Measurements from ENCODE around the gene SLIT3.
A peak's percentile ranks its signal among the peaks of the same experiment; 100 is the strongest.

Gene SLIT3

DNA sequence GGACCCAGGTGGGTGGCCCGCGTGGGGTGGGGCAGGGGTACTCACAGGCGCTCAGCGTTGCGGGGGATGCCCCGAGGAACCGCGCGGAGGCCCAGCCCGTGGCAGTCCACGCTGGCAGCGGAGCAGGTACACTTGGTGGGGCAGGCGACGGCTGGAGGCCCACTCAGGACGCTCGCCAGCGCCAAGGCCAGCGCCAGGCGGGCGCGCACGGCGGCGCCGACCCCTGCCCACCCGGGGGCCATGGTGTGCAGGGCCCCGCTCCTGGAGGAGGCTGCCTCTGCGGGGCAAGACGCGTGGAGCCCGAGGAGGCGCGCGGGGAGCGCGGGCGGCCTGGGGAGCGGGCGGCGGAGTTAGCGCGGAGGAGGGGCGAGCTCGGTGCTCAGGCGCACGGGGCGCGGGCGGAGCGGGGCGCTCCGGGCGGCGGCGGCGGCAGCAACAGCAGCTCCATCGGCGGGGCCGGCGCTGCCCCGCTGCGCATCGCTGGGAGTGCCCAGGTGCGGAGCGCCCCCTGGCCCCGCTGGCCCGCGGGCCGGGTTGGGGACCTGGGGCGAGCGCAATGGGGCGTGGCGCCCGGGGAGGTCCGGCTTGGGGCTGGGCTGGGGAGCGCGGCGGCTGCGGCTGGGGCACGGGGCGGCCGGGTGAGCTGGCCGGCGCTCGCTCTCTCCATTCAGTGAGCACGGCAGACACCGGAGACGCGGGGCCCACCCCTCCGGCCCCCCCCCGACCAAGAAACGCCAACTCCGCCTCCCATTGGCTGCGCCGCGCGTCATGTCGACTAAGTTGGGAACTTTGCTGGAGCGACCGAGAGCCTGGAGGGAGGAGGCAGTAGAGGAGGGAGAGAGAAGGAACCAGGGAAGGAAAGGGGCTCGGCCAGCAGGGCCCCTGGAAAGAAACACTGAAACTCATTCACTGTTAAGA lies at the start of gene SLIT3:
TSS of gene SLIT3 (minus strand) at position 672 of the 918 bp plus-strand sequence. CDS start at position 242, 430 bp downstream.
- no peaks in the 10 kb centered on the region for H3K9me3 Mint-ChIP-seq
- H3K36me3 Mint-ChIP-seq (ENCODE audit: low read depth) = no peaks in the 10 kb centered on the region
- no peak for DNase-seq (ENCODE audit: low spot score)
- peak within 1 kb of the TSS; percentile 10 for H3K4me3 Mint-ChIP-seq
- peaks cover 8% of the 10 kb centered on the region for H3K4me1 Mint-ChIP-seq (ENCODE audit: low read depth)
- no peak within 1 kb of the TSS for H3K27ac Mint-ChIP-seq
- peaks cover 62% of the 10 kb centered on the region for H3K27me3 Mint-ChIP-seq (ENCODE audit: low read depth)

DNA sequence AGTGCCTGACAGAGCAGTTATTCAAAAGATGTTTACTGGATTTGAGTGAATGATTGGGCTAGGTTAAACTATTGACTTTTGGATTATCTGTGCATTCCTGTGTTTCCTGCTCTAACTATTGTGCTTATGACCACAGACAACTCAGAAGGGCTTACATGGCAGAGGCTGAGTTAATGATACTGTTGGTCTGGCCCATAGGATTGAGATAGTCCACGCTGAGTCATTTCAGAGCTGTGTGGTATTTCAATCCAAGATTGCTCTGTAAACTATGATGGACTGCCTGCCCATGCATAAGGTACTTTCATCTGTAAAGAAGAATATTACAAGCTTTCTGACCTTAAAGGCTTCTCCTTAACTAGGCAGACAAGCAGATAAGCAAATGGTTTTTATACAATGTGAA lies 49.1 kb upstream of the SLIT3 start:
- Mint-ChIP-seq H3K4me3 (no peak overlapping the region), H3K27me3 (ENCODE audit: low read depth) (no peaks in the 10 kb centered on the region), H3K36me3 (ENCODE audit: low read depth) (no peaks in the 10 kb centered on the region), H3K27ac (no peak overlapping the region), H3K4me1 (ENCODE audit: low read depth) (no peaks in the 10 kb centered on the region), H3K9me3 (no peaks in the 10 kb centered on the region)
- DNase-seq (ENCODE audit: low spot score) = no peak

DNA sequence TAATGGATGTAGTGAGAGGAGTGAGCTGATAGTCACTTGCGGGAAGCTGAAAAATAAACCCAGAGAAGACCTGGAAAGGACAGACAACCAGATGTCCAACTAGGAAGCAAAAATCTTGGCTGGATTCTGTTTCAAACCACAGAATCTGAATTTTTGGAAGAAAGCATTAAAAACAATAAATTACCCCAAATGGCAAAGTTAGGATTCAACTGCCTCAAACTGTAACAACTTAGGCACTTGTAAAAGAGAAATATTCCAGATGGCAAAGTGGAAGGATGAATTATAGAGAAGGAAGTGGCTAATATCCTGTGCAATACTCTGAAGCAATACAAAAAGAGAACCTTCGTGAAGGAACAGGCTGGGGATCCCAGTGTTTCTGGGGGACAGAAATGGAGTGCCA lies 46.8 kb upstream of the SLIT3 start:
- H3K4me1 Mint-ChIP-seq (ENCODE audit: low read depth) = no peaks in the 10 kb centered on the region

DNA sequence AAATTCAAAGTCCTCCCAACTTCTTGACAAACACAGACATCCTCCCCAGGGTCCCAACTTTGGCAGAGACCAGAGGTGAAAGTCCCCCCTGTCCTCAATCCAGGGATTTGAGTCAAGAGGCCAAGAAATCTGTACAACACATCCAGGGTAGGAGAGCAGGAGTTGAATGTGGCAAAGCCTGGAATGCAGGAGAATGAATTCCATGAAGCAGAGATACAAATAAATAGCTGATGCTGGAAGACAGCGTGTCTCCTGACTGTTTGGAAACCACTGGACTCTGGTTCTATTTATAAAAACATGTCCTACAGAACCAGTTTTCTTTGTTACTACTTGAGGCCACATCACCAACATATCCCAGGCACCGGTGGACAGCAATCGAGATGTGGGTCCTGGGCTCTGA lies 43.7 kb upstream of the SLIT3 start:
- no peak for DNase-seq (ENCODE audit: low spot score)
- no peak overlapping the region for H3K27ac Mint-ChIP-seq
- no peaks in the 10 kb centered on the region for H3K27me3 Mint-ChIP-seq (ENCODE audit: low read depth)
- H3K36me3 Mint-ChIP-seq (ENCODE audit: low read depth) = no peaks in the 10 kb centered on the region
- H3K4me3 Mint-ChIP-seq = no peak overlapping the region
- no peaks in the 10 kb centered on the region for H3K4me1 Mint-ChIP-seq (ENCODE audit: low read depth)
- H3K9me3 Mint-ChIP-seq = no peaks in the 10 kb centered on the region

More for the DNA sequence above, 46.8 kb upstream of the SLIT3 start:
- Mint-ChIP-seq H3K36me3 (ENCODE audit: low read depth) (no peaks in the 10 kb centered on the region), H3K27ac (no peak overlapping the region), H3K27me3 (ENCODE audit: low read depth) (no peaks in the 10 kb centered on the region), H3K9me3 (no peaks in the 10 kb centered on the region), H3K4me3 (no peak overlapping the region)
- DNase-seq (ENCODE audit: low spot score) = no peak

DNA sequence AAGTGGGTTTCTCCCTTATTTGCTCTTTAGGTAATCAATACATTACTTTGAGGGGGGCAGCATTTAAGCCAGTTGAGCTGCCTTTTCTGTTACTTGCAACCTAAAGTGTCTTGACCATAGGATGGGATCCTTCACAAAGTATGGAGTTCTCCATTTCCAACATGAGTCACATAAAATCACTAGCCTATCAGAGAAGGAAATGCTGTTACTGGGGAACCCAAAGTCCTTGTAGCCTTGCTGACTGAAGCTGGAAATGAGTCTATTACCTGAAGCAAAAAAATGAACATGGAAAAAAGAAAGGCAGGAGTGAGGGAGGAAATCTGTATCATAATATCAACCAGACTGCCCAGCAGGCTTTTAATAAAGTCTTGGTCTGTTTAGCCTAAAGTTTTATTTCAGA lies 42.8 kb upstream of the SLIT3 start:
- Mint-ChIP-seq H3K36me3 (ENCODE audit: low read depth) (no peaks in the 10 kb centered on the region), H3K4me3 (no peak overlapping the region), H3K9me3 (no peaks in the 10 kb centered on the region), H3K4me1 (ENCODE audit: low read depth) (no peaks in the 10 kb centered on the region), H3K27me3 (ENCODE audit: low read depth) (no peaks in the 10 kb centered on the region), H3K27ac (no peak overlapping the region)
- no peak for DNase-seq (ENCODE audit: low spot score)

DNA sequence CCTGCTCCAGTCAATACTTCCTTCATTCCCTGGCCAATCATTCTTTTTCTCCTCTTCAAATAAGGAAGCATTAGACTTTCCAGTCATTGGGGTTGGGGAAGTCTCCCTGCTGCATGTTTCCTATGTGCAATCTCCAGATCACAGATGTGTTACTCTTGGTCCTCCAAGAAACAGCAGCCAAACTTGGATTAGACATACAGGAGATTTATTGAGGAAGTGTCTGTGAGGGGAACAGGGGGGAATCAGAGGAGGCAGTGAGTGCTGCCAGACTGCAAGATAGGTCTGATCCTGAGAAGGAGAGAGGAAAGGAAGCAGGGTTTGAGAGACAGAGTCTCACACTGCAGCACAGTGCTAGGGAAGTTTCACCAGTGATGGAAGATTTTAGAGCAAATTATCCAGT lies 40.6 kb upstream of the SLIT3 start:
- Mint-ChIP-seq H3K36me3 (ENCODE audit: low read depth) (no peaks in the 10 kb centered on the region), H3K27ac (no peak overlapping the region), H3K27me3 (ENCODE audit: low read depth) (no peaks in the 10 kb centered on the region), H3K4me3 (no peak overlapping the region), H3K9me3 (no peaks in the 10 kb centered on the region), H3K4me1 (ENCODE audit: low read depth) (no peaks in the 10 kb centered on the region)
- DNase-seq (ENCODE audit: low spot score) = no peak

DNA sequence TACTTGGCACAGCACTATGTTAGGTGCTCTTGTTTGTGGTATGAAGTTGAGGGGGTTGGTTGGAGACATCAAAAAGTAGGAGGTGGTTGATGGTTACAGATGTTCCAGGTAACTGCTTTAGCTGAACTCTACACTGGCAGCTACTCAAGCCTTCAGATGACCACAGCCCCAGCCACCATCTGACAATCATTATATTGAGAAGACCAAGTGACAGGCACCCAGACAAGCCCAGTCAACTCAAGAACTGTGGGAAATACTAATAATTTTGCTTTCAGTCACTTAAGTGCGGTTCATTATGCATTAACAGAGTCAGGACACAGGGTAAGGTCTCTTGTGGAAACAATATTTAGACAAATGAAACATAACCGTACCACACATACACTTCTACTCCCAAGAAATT lies 38.9 kb upstream of the SLIT3 start:
- Mint-ChIP-seq H3K4me3 (no peak overlapping the region), H3K4me1 (ENCODE audit: low read depth) (no peaks in the 10 kb centered on the region), H3K9me3 (no peaks in the 10 kb centered on the region), H3K27me3 (ENCODE audit: low read depth) (peaks cover under 1% of the 10 kb centered on the region), H3K27ac (no peak overlapping the region), H3K36me3 (ENCODE audit: low read depth) (no peaks in the 10 kb centered on the region)
- DNase-seq (ENCODE audit: low spot score) = no peak

DNA sequence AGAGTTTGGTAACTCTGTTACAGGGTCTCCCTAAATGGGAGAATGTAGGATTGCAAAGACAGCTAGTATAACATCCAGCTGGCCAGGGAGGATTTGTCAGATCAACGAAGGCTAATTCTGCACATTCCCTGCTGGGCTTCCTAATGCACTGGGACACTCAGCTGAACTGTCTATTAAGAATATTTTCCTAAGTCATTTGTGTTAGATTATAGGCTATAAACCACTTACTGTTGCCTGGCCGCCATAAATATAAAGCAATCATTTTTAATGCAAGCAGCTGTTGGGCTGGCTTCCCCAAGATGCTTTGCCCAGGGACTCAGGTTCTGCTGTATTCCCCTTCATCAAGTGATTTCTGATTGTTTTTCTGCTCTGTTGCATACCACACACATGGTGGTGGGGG lies 35.3 kb upstream of the SLIT3 start:
- no peak overlapping the region for H3K4me3 Mint-ChIP-seq
- peaks cover 6% of the 10 kb centered on the region for H3K27me3 Mint-ChIP-seq (ENCODE audit: low read depth)
- H3K9me3 Mint-ChIP-seq = no peaks in the 10 kb centered on the region

DNA sequence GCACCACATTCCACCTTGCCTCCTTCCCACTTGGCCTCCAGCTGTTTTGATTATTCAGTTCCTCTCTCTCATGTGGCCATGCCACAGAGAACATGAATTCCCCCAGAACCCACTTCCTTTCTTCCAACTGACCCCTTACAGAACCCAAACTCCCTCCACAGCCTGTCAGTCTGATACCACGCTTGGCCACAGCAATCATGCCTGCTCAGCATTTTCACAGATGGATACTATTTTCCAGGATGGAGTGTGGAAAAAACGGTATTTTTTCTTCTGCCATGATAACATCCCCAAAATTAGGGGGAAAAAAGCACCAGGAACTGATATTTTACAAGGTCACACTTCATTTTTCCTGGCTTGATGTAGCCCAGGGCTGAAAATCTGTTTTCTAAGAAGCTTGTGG lies 34.9 kb upstream of the SLIT3 start:
- Mint-ChIP-seq H3K27me3 (ENCODE audit: low read depth) (peaks cover 6% of the 10 kb centered on the region), H3K9me3 (no peaks in the 10 kb centered on the region), H3K36me3 (ENCODE audit: low read depth) (no peaks in the 10 kb centered on the region), H3K27ac (no peak overlapping the region), H3K4me1 (ENCODE audit: low read depth) (no peaks in the 10 kb centered on the region), H3K4me3 (no peak overlapping the region)
- DNase-seq (ENCODE audit: low spot score) = no peak

More for the DNA sequence above, 35.3 kb upstream of the SLIT3 start:
- Mint-ChIP-seq H3K27ac (no peak overlapping the region), H3K36me3 (ENCODE audit: low read depth) (no peaks in the 10 kb centered on the region), H3K4me1 (ENCODE audit: low read depth) (no peaks in the 10 kb centered on the region)
- DNase-seq (ENCODE audit: low spot score) = no peak

DNA sequence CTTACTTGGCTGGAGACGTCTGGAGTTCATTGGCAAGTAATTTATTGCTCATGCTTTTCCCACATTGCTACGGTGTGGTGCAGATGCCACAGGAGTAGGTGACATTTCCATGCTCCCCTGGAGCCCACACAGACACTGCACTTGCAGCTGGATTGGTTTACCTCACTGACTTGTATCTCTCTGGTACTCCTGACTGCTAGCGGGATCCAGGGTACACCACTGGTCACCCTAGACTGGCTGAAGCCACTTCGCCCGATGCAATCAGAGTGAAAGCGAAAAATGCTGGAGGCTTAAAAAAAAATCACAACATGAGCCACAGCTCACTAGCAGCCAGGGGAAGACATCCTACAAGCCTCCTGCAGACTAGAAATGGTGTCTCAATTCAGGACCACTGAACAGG lies 32.6 kb upstream of the SLIT3 start:
- Mint-ChIP-seq H3K4me3 (no peak overlapping the region), H3K4me1 (ENCODE audit: low read depth) (no peaks in the 10 kb centered on the region), H3K27ac (no peak overlapping the region), H3K9me3 (no peaks in the 10 kb centered on the region), H3K36me3 (ENCODE audit: low read depth) (no peaks in the 10 kb centered on the region), H3K27me3 (ENCODE audit: low read depth) (peaks cover 6% of the 10 kb centered on the region)
- no peak for DNase-seq (ENCODE audit: low spot score)

DNA sequence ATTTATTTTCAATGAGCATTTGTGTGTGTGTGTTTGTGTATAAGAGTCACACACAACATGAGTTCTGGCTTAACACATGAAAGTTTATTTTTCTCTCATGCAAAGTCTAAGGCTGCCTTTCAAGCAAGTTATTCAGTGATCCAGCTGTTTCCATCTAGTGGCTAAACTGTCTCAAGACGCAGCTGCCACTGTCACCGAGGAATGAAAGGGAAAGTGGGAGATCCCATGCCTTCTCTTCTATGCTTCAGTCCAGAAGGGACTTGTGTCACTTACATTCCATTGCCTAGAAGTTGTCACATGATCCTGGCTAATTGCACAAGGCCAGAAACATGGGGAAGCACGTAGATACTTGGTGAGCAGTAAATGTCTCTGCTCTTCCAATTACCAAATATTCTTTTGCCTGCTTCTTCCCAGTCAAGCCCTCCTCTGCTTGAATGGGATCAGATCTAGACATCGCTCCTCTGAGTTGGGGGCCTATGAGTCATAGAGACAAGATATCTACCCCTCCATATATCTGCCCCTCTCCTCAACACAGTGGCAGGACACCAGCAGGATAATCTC lies 30.4 kb upstream of the SLIT3 start:
- H3K9me3 Mint-ChIP-seq = no peaks in the 10 kb centered on the region
- no peaks in the 10 kb centered on the region for H3K36me3 Mint-ChIP-seq (ENCODE audit: low read depth)
- no peak overlapping the region for H3K4me3 Mint-ChIP-seq
- no peaks in the 10 kb centered on the region for H3K4me1 Mint-ChIP-seq (ENCODE audit: low read depth)
- H3K27ac Mint-ChIP-seq = no peak overlapping the region
- peaks cover 6% of the 10 kb centered on the region for H3K27me3 Mint-ChIP-seq (ENCODE audit: low read depth)
- no peak for DNase-seq (ENCODE audit: low spot score)

DNA sequence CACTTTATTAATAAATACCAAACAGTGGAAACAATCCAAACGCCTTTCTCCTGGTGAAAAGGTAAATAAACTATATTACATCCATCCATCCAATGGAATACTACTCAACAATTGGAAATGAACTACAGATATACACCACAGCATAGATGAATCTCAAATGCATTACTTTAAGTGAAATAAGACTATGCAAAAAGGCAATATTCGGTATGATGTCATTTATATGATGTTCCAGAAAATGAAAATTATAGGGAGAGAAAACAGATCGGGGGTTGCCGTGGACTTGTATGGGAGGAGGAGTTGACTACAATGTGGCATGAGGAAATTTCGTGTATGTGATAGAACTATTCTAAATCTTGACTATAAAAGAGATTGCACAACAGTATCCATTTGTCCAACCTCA lies 27.5 kb upstream of the SLIT3 start:
- Mint-ChIP-seq H3K27me3 (ENCODE audit: low read depth) (peaks cover 13% of the 10 kb centered on the region), H3K36me3 (ENCODE audit: low read depth) (no peaks in the 10 kb centered on the region), H3K9me3 (no peaks in the 10 kb centered on the region), H3K4me3 (no peak overlapping the region), H3K27ac (no peak overlapping the region), H3K4me1 (ENCODE audit: low read depth) (peaks cover 3% of the 10 kb centered on the region)
- DNase-seq (ENCODE audit: low spot score) = no peak

DNA sequence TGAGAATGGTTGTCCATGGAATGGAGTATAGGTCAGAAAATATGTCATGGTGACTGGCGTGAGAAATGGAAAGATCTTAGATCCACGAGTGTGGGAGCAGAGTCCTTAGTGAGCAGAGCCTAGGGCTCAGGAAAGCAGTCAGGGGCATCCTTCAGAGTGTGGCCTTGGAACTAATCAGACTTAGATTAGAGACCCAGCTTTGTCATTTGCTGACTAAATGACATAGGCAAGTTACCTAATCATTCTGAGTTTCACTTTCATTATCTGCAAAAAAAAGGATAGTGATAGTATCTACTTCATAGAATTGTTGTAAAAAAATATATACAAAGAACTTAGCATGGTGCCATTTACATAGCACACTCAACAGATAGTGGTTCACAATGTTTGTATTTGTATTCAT lies 24.3 kb upstream of the SLIT3 start:
- Mint-ChIP-seq H3K27ac (no peak overlapping the region), H3K9me3 (no peaks in the 10 kb centered on the region), H3K27me3 (ENCODE audit: low read depth) (peaks cover 14% of the 10 kb centered on the region), H3K36me3 (ENCODE audit: low read depth) (no peaks in the 10 kb centered on the region), H3K4me1 (ENCODE audit: low read depth) (peaks cover 3% of the 10 kb centered on the region), H3K4me3 (no peak overlapping the region)
- no peak for DNase-seq (ENCODE audit: low spot score)

DNA sequence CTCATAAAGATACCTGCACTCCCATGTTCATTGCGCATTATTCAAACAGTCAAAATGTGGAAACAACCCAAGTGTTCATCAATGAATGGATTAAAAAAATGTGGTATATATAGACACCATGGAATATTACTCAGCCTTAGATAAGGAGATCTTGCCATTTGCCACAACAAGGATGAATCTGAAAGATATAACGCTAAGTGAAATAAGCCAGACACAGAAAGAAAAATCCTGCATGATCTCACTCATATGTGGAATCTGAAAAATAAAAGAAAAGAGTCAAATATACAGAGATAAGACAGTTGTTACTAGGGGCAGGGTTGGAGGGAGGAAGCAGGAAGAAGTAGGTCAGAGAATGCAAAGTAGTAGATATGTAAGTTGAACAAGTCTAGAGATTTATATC lies 17.6 kb upstream of the SLIT3 start:
- Mint-ChIP-seq H3K27me3 (ENCODE audit: low read depth) (peaks cover 17% of the 10 kb centered on the region), H3K9me3 (no peaks in the 10 kb centered on the region)
- DNase-seq (ENCODE audit: low spot score) = no peak

More for the DNA sequence above, 17.6 kb upstream of the SLIT3 start:
- no peak overlapping the region for H3K27ac Mint-ChIP-seq
- no peaks in the 10 kb centered on the region for H3K4me1 Mint-ChIP-seq (ENCODE audit: low read depth)
- H3K4me3 Mint-ChIP-seq = no peak overlapping the region
- H3K36me3 Mint-ChIP-seq (ENCODE audit: low read depth) = no peaks in the 10 kb centered on the region

All from T-helper 2 cell treated with Interferon-gamma antibody and Interleukin-4, amounts not matched to agents 5 μg/mL and 100 μg/mL, for 36 hours (primary cell).